ENCODE results near the gene ARVCF.

Gene ARVCF

DNA sequence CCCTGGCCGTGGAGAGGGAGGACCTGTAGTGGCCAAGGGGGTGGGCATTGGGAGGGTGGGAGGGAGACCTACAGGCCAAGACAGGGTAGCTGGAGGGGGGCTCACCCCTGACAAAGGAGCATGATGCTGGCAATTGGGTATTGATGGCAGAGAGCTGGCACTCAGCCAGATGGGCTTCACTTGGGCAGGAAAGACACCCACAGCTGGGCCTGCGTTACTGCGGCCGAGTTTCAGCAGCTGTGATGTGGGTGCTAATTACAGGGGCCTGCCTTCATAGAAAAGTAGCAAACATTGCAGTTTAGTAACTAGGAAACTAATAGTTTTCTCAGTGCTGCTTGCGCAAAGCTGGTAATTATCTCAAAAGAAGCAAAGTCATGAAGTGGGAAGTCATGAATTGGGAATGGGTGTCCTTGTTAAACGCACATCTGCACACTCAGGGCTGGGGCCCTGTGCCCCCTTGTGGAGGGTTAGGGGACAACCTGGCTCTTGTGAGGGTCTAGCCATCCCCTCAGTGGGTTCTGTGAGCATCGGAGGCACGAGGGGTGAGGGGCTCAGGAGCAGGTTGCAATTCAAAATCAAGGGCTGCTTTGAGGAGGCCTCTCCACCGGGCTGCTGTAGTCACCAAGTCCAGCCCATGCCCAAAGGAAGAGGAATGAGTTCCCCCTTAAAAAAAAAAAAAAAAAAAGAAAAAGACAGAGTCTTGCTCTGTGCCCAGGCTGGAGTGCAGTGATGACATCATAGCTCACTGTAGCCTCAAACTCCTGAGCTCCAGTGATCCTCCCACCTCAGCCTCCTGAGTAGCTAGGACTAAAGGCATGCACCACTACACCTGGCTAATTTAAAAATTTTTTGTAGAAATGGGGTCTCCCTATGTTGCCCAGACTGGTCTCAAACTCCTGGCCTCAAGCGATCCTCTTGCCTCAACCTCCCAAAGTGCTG lies 50.6 kb downstream of the ARVCF start:
- TF ChIP-seq CTCF (IDR thresholded peaks at IDR 0.05; ENCODE audit: low read depth, low read length) = peak; percentile 36; the same call in 1 of the 2 replicates

DNA sequence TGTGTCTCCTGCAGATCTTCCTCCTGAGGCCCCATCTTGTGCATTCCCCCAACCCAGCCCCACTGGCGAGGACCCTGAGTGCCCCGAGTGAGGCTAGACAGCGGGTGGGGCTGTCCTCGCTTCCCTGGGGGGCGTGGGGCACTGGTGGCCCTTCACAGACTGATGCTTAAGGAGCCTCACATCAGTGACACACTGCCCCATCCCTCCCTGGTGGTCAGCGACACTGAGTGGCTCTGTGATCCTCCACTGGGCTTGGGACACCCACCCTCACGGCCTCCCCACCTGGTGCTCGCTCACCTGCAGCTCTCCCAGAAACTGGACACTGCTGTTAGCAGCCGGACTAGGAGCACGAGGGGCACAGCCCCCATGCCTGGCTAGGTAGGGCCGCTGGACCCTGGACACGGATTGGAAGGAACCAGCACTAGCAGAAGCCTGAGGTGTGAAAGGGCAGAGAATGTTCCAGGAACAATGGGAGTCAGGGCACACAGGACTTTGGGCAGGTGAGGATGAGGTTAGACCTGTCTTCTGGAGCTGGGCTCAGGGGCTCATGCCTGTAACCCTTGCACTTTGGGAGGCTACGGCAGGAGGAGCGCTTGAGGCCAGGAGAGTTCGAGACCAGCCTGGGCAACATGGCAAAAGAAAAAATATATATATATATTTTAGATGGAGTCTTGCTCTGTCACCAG lies 51.8 kb downstream of the ARVCF start:
- TF ChIP-seq CTCF (IDR thresholded peaks at IDR 0.05; ENCODE audit: low read depth, low read length) = no peak
- H3K4me3 ChIP-seq (ENCODE audit: low read depth, low read length) = no peak overlapping the region

More for the DNA sequence above, 50.6 kb downstream of the ARVCF start:
- no peak overlapping the region for H3K4me3 ChIP-seq (ENCODE audit: low read depth, low read length)

- no peak overlapping the region for H3K4me3 ChIP-seq (ENCODE audit: low read depth, low read length)
- TF ChIP-seq CTCF (IDR thresholded peaks at IDR 0.05; ENCODE audit: low read depth, low read length) = no peak
Observed at GRCh38 chr22:19963863-19964642, 52.6 kb downstream of the ARVCF start.

- TF ChIP-seq CTCF (IDR thresholded peaks at IDR 0.05; ENCODE audit: low read depth, low read length) = no peak
- H3K4me3 ChIP-seq (ENCODE audit: low read depth, low read length) = no peak overlapping the region
Observed at GRCh38 chr22:19962909-19963806, 53.5 kb downstream of the ARVCF start.

DNA sequence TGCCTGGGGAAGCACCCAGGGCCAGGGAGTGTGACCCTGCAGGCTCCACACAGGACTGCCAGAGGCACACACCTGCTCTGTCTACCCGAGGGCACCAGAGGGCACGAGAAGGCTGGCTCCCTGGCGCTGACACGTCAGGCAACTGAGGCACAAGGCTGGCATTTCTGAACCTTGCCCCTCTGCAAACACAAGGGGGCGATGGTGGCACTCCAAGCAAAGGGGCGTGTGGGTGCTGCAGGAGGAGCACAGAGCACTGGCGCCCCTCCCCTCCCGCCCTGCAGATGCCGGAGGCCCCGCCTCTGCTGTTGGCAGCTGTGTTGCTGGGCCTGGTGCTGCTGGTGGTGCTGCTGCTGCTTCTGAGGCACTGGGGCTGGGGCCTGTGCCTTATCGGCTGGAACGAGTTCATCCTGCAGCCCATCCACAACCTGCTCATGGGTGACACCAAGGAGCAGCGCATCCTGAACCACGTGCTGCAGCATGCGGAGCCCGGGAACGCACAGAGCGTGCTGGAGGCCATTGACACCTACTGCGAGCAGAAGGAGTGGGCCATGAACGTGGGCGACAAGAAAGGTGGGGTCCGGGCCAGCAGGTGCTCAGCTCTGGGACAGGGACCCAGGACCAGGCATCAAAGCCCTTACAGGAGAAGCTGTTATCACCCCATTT lies 54.2 kb downstream of the ARVCF start:
- peak; percentile 61 for TF ChIP-seq CTCF (IDR thresholded peaks at IDR 0.05; ENCODE audit: low read depth, low read length)
- H3K4me3 ChIP-seq (ENCODE audit: low read depth, low read length) = no peak overlapping the region

GRCh38 chr22:19961868-19962245 lies 54.8 kb downstream of the ARVCF start:
- TF ChIP-seq CTCF (IDR thresholded peaks at IDR 0.05; ENCODE audit: low read depth, low read length) = no peak
- no peak overlapping the region for H3K4me3 ChIP-seq (ENCODE audit: low read depth, low read length)
